Brain pericyte (primary cell): Measurements from ENCODE around the gene F2RL1.
"Not testable (repeated sequence)": the region's sequence is repeated elsewhere in the genome, so short reads cannot be mapped to it uniquely, and the experiment has no call there.

Experiments used
- DNase-seq: peaks from one replicate; pipeline ENCODE4 v3.0.0-alpha.2; 2012; ENCODE audit warnings: low read depth, low spot score

The F2RL1 gene

GRCh38 chr5:76807296-76807695, 11.5 kb upstream of the F2RL1 start:
- no peak for DNase-seq

- no peak for DNase-seq
These were observed 10.6 kb upstream of the F2RL1 start for GRCh38 chr5:76808141-76808691.

GRCh38 chr5:76809141-76809540, 9.7 kb upstream of the F2RL1 start:
- DNase-seq: no peak

- no peak for DNase-seq
These were observed 8.6 kb upstream of the F2RL1 start for GRCh38 chr5:76810236-76810635.

- no peak for DNase-seq
These were observed 7.6 kb upstream of the F2RL1 start for GRCh38 chr5:76811214-76811613.

- DNase-seq: not testable (repeated sequence)
These were observed 6.6 kb upstream of the F2RL1 start for GRCh38 chr5:76812209-76812608.

GRCh38 chr5:76813982-76814562, 4.8 kb upstream of the F2RL1 start:
- no peak for DNase-seq

- no peak for DNase-seq
These were observed 2.6 kb upstream of the F2RL1 start for GRCh38 chr5:76816110-76816831.

GRCh38 chr5:76819851-76820525, 1.2 kb downstream of the F2RL1 start:
- DNase-seq: no peak

- no peak for DNase-seq
These were observed 1.7 kb downstream of the F2RL1 start for GRCh38 chr5:76820526-76820890.

- no peak for DNase-seq
These were observed 2.3 kb downstream of the F2RL1 start for GRCh38 chr5:76821136-76821535.

- not testable (repeated sequence) for DNase-seq
These were observed 3.4 kb downstream of the F2RL1 start for GRCh38 chr5:76822105-76822731.

- not testable (repeated sequence) for DNase-seq
These were observed 7.6 kb downstream of the F2RL1 start for GRCh38 chr5:76826416-76826815.

GRCh38 chr5:76831110-76831452, 12.3 kb downstream of the F2RL1 start:
- no peak for DNase-seq

GRCh38 chr5:76836181-76836580, 17.4 kb downstream of the F2RL1 start:
- no peak for DNase-seq

GRCh38 chr5:76836585-76836984, 17.8 kb downstream of the F2RL1 start:
- DNase-seq: no peak

GRCh38 chr5:76838481-76839261, 19.8 kb downstream of the F2RL1 start:
- no peak for DNase-seq

- DNase-seq: no peak
These were observed 22.5 kb downstream of the F2RL1 start for GRCh38 chr5:76841361-76841760.

- no peak for DNase-seq
These were observed 27.1 kb downstream of the F2RL1 start for GRCh38 chr5:76845890-76846289.

GRCh38 chr5:76849419-76850291, 30.8 kb downstream of the F2RL1 start, which contains the start of gene S100Z:
S100Z (plus strand) TSS chr5:76850014; CDS start chr5:76875360, 25,346 bp downstream.
- no peak for DNase-seq
